ENCODE data around the gene KSR1. TPM values are rescaled to one million over a fixed set of nuclear protein-coding genes. Genes with fewer than 3 reads are reported as not detected.

The KSR1 gene
- total and polyA plus RNA-seq, 2 donors (not counting 1 experiment from before 2014, with no cell fraction given), result 5.3 to 10.1 TPM

- H3K4me3 ChIP-seq (replicated peaks in 1 of 4; ENCODE audit: control extremely low read depth in 1 of 4, insufficient read depth in 1 of 4, low read depth in 3 of 4, low read length in 4 of 4), result no peak overlapping the region
- H3K9ac ChIP-seq (ENCODE audit: insufficient read depth, low read length), result no peak overlapping the region
- H3K4me1 ChIP-seq (ENCODE audit: control insufficient read depth, extremely low read depth, insufficient read depth, low read length), result no peaks in the 10 kb centered on the region
- no peaks in the 10 kb centered on the region for H3K79me2 ChIP-seq (ENCODE audit: control insufficient read depth, insufficient read depth, low read length)
- no peaks in the 10 kb centered on the region for H4K20me1 ChIP-seq (ENCODE audit: control insufficient read depth, extremely low read depth, insufficient read depth, low read length)
- TF ChIP-seq EZH2 (IDR thresholded peaks at IDR 0.05; ENCODE audit: low read length, missing control alignments) (no peak), CTCF (conservative IDR thresholded peaks at IDR 0.05 in 1 of 2, IDR thresholded peaks at IDR 0.05 in 1 of 2; ENCODE audit: low read depth in 1 of 2, low read length in 2 of 2) (no peak)
- H3K27ac ChIP-seq (ENCODE audit: insufficient read depth, low read length), result no peak overlapping the region
- no peak for DNase-seq (ENCODE audit: low read depth in 2 of 2)
- no peaks in the 10 kb centered on the region for H3K27me3 ChIP-seq (ENCODE audit: control insufficient read depth, insufficient read depth, low read length)
- no peak overlapping the region for H2AFZ ChIP-seq (ENCODE audit: low read length)
- H3K36me3 ChIP-seq (ENCODE audit: control insufficient read depth, insufficient read depth, low read length), result no peaks in the 10 kb centered on the region
- no peak overlapping the region for H3K4me2 ChIP-seq (ENCODE audit: extremely low read depth, insufficient read depth, low read length)
- no peaks in the 10 kb centered on the region for H3K9me3 ChIP-seq (ENCODE audit: control insufficient read depth, insufficient read depth, low read depth, low read length)
These were observed 165.8 kb downstream of the KSR1 start for GRCh38 chr17:27621942-27622559.

- no peak for DNase-seq (ENCODE audit: low read depth in 2 of 2)
- no peaks in the 10 kb centered on the region for H3K27me3 ChIP-seq (ENCODE audit: control insufficient read depth, insufficient read depth, low read length)
- H3K4me1 ChIP-seq (ENCODE audit: control insufficient read depth, extremely low read depth, insufficient read depth, low read length), result no peaks in the 10 kb centered on the region
- no peaks in the 10 kb centered on the region for H3K9me3 ChIP-seq (ENCODE audit: control insufficient read depth, insufficient read depth, low read depth, low read length)
- H3K4me3 ChIP-seq (replicated peaks in 1 of 4; ENCODE audit: control extremely low read depth in 1 of 4, insufficient read depth in 1 of 4, low read depth in 3 of 4, low read length in 4 of 4), result no peak overlapping the region
- H3K9ac ChIP-seq (ENCODE audit: insufficient read depth, low read length), result no peak overlapping the region
- no peaks in the 10 kb centered on the region for H4K20me1 ChIP-seq (ENCODE audit: control insufficient read depth, extremely low read depth, insufficient read depth, low read length)
- H3K27ac ChIP-seq (ENCODE audit: insufficient read depth, low read length), result no peak overlapping the region
- no peaks in the 10 kb centered on the region for H3K36me3 ChIP-seq (ENCODE audit: control insufficient read depth, insufficient read depth, low read length)
- no peak overlapping the region for H2AFZ ChIP-seq (ENCODE audit: low read length)
- H3K79me2 ChIP-seq (ENCODE audit: control insufficient read depth, insufficient read depth, low read length), result no peaks in the 10 kb centered on the region
- no peak overlapping the region for H3K4me2 ChIP-seq (ENCODE audit: extremely low read depth, insufficient read depth, low read length)
- no peak for TF ChIP-seq EZH2 (IDR thresholded peaks at IDR 0.05; ENCODE audit: low read length, missing control alignments)
These were observed 166.7 kb downstream of the KSR1 start for GRCh38 chr17:27622986-27623385.

- TF ChIP-seq CTCF (conservative IDR thresholded peaks at IDR 0.05 in 1 of 2, IDR thresholded peaks at IDR 0.05 in 1 of 2; ENCODE audit: low read depth in 1 of 2, low read length in 2 of 2), result no peak
- TF ChIP-seq EZH2 (IDR thresholded peaks at IDR 0.05; ENCODE audit: low read length, missing control alignments), result no peak
- H3K27me3 ChIP-seq (ENCODE audit: control insufficient read depth, insufficient read depth, low read length), result no peaks in the 10 kb centered on the region
- H3K27ac ChIP-seq (ENCODE audit: insufficient read depth, low read length), result no peak overlapping the region
- no peak for DNase-seq (ENCODE audit: low read depth in 2 of 2)
- no peaks in the 10 kb centered on the region for H4K20me1 ChIP-seq (ENCODE audit: control insufficient read depth, extremely low read depth, insufficient read depth, low read length)
- no peak overlapping the region for H3K9ac ChIP-seq (ENCODE audit: insufficient read depth, low read length)
- no peaks in the 10 kb centered on the region for H3K4me1 ChIP-seq (ENCODE audit: control insufficient read depth, extremely low read depth, insufficient read depth, low read length)
- H3K9me3 ChIP-seq (ENCODE audit: control insufficient read depth, insufficient read depth, low read depth, low read length), result no peaks in the 10 kb centered on the region
- H3K4me2 ChIP-seq (ENCODE audit: extremely low read depth, insufficient read depth, low read length), result no peak overlapping the region
- no peaks in the 10 kb centered on the region for H3K36me3 ChIP-seq (ENCODE audit: control insufficient read depth, insufficient read depth, low read length)
- no peak overlapping the region for H2AFZ ChIP-seq (ENCODE audit: low read length)
- H3K79me2 ChIP-seq (ENCODE audit: control insufficient read depth, insufficient read depth, low read length), result no peaks in the 10 kb centered on the region
- no peak overlapping the region for H3K4me3 ChIP-seq (replicated peaks in 1 of 4; ENCODE audit: control extremely low read depth in 1 of 4, insufficient read depth in 1 of 4, low read depth in 3 of 4, low read length in 4 of 4)
These were observed 167.4 kb downstream of the KSR1 start for GRCh38 chr17:27623614-27624013.
